ENCODE data around the gene ADI1. TPM values are rescaled to one million over a fixed set of nuclear protein-coding genes. Genes with fewer than 3 reads are reported as not detected.

The ADI1 gene, protein sequence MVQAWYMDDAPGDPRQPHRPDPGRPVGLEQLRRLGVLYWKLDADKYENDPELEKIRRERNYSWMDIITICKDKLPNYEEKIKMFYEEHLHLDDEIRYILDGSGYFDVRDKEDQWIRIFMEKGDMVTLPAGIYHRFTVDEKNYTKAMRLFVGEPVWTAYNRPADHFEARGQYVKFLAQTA
- 10 to 100 TPM; 72.8 to 82.5 (median 73.1) TPM for polyA plus RNA-seq (ENCODE audit: insufficient read length in 3 of 3)

DNA sequence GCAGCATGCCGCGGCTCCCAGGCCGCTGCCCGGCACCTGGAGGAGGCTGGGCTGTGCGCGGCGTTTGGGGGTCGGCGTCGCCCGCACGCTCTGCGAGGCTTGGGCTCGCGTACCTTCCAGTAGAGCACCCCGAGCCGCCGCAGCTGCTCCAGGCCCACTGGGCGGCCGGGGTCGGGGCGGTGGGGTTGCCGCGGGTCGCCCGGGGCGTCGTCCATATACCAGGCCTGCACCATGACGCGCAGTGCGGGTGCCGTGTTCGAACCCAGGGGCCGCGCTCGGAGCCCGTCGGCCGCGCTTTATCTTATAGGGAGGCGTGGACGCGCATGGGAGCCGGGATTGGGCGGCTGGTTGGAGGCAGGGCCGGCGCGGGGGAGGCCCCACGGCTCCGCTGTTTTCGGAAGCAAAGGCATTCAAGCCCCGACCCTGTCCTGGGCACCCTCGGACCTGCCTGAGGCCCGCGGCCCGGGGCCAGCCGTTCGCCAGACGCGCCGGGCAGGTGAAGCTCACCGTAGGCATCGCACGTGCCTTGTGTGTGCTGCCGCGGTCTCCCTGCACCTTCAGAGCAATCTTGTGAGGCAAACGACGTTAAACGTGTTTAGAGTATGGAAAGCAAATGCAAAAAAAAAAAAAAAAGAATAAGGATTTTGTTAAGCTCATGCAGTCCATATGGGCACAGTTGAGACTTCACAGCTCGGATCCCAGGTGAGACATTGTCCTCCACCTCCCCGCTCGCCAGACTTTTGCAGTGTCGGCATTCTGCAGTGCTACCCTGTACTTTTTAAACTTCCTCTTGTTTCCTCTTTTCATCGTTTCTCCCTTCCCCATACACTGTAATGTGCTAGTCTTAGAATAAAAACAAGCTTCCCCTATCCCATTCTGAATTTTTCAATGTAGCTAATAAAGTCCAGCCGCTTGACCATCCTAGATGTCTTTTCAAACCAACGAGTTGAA, at the start of gene ADI1:
ADI1 (minus strand) TSS at position 277 of the 951 bp plus-strand sequence; CDS start at position 233, 44 bp downstream.
- DNase-seq (ENCODE audit: low read depth in 3 of 3, low spot score in 2 of 3), result peak; percentile 10 to 58 (median 55)

DNA sequence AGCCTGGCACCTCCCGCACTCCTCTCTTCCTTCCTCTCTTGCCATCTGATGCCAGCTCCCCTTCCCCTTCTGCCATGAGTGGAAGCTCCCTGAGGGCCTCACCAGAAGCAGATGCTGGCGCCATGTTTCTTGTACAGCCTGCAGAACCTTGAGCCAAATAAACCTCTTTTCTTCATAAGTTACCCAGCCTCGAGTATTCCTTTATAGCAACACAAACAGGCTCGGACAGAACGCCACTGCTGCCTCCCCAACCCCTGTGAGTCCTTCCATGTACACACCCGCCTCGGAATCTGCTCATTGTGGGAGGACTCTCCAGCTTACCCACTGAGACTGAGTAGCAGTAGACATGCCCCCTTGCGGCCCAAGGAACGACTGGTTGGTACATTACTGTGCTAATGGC, 47.5 kb upstream of the ADI1 start:
- DNase-seq (ENCODE audit: low read depth in 3 of 3, low spot score in 2 of 3), result no peak

DNA sequence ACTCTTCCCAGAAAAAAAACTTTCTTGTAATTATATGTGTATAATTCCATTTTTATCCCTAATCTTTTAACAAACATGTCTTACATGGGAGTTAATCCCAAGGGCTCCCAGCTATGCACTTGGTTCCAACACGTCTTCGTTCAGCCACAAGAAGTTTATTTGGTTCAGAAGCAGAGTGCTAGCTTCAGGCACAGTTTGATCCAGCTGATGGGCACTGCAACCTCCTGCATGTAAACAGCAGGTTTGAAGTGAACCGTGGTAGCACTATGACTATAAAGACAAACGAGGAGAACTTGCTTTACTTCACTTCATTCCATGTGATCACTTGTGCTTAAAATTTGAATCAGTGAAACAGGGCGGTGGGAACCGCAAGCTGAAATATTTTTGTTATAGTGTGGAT, 45.8 kb upstream of the ADI1 start:
- DNase-seq (ENCODE audit: low read depth in 3 of 3, low spot score in 2 of 3), result no peak

DNA sequence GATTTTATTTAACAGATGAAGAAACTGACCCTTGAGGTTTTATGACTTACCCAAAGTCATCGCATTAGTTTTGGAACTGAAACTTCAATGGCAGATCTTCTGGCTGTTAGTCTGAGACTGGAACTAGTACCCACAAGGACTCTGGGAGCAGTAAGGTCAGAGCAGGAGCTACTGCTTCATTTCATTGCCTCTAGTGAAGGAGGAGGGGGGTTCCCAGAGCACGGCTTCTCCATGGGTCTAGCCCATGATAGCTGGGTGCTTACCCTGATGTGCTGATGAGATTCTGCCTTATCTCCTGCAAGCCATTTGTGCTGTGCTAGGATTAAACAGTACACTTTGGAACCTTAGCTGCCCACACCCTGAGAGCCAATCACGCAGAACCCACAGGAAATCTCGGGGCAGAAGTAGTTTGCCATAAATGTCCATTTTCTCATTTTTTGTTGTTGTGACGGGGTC, 44.2 kb upstream of the ADI1 start:
- no peak for DNase-seq (ENCODE audit: low read depth in 3 of 3, low spot score in 2 of 3)

DNA sequence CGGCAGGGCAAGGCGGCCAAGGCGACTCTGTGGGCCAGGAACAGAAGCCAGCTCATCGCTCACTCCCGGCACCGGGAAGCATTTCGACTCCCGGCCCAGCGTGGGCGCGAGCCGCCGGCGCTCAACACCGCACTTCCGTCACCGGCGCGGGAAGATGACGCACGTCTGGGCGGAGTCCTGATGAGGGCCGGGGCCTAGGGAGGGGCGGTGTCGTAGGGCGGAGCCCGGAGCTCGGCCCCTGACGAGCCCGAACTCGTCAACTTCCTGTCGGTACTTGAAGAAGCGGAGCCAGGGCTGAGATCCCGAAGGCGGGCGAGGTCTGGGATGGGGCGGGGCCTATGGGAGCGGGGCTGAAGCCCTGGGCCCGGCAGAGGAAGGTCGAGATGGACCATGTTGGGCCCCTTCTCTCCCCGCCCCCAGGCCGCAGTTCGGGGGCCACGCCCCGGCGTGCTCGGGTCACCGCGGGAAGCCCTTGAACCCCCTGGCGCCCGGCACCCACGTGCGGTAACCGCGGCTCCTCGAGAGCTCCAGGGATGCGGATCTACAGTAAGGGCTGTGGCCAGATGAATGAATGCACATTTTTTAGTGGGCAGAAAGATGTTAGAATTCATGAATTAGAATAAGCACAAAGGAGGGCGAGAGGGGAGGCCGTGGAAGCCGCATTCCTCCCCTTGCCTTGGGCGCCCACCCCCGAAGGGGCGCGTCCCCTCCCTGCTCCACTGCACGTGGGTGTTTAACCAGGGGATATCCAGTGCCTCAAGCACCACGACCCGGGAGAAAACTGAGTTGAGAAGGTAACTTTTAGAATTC, 39.1 kb upstream of the ADI1 start, which contains the start of gene RNASEH1:
RNASEH1 (minus strand) TSS at position 129 of the 810 bp plus-strand sequence; CDS start at position 56, 73 bp downstream.
- DNase-seq (ENCODE audit: low read depth in 3 of 3, low spot score in 2 of 3), result peak; percentile 93 to 97 (median 96)

DNA sequence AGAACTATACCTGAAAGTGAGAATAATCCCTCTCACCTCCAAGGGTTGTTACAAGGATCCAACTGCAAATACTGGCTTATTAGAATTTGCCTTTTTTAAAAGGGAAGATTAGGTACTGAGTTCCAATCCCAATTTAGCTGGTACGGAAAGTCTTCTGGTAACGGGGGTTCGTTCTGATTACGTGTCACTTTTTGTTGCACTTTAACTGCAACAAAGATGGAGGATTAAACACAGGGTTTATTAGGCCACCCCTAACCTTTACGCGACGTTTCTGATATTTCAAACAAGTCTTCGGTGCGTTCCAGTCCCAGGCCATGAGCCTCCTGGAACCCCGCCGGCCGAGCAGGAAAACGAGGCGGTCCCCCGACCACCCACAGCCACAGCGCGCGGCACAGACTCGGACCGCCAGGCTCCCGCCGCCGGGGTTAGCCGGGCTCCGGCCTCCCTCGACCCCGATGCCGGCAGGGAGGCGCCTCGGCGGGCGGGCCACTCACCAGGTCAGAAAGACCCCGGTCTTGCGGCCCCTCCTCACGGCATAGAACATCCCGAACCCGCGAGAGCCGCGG, 38.4 kb upstream of the ADI1 start:
- no peak for DNase-seq (ENCODE audit: low read depth in 3 of 3, low spot score in 2 of 3)

DNA sequence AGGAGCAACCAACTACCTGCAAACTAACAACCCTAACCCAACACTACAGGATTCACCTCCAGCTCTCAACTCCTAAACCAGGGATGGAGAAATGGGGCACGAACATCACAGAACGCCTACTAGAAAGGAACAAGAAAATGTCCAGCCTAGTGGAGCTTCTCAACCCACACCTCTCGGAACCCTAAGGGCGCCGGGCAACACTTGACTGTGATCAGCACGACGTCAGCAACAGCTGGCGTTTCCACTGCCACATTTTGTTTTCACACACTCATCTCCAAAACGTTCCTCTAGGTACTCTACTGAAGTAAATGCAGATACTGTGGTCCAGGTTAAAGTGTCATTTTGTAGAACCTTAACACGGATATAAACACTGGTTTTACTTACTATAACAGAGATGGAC, 34.6 kb upstream of the ADI1 start:
- no peak for DNase-seq (ENCODE audit: low read depth in 3 of 3, low spot score in 2 of 3)

DNA sequence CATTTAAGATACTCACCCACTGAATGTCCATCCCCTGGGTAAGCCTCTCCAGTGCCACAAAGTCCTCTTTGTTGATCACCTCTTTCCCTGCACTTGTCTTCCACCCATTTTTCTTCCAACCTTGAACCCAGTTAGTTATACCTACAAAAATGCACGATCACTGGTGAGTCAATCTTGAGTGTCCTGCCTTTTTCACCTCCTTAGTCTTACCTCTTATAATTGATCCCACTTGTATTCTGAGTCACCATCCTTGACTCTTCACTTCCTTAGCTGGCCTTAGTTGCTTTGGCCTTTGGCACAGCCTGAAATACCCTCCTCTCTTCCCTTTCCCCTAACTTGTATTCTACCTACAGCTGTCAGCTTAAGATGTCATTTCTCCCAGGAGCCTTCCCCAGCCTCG, 28.6 kb upstream of the ADI1 start:
- no peak for DNase-seq (ENCODE audit: low read depth in 3 of 3, low spot score in 2 of 3)

DNA sequence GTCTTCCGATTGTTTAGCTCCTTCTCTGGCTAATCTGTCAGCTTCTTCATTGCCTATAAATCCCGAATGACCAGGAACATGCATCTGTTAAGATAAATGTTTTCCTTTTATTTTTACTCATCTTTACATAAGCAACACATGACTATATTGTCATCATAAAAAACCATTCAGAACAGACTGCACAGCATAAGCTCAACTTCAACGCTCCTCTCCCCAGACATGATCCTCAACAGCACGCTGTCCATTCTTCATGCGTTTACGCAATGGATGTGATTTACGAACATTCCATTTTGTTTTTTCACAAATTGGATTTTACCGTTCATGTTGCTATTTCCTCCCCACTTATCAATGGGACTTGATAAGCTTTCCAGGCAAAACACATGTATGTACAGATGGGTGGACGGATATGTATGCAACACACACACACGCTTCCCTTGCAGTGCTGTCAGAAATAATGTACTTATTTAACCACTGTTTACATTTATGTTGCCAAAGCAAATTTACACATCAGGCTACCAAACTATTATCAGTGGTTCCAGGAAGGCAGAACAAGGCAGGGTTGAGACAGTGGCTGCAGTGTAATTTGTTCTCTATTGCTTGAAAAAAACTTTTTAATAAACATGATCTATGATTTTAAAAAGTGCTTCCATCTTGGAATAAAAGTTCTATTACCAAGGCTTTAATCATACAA, 26.6 kb upstream of the ADI1 start:
- DNase-seq (ENCODE audit: low read depth in 3 of 3, low spot score in 2 of 3), result no peak

DNA sequence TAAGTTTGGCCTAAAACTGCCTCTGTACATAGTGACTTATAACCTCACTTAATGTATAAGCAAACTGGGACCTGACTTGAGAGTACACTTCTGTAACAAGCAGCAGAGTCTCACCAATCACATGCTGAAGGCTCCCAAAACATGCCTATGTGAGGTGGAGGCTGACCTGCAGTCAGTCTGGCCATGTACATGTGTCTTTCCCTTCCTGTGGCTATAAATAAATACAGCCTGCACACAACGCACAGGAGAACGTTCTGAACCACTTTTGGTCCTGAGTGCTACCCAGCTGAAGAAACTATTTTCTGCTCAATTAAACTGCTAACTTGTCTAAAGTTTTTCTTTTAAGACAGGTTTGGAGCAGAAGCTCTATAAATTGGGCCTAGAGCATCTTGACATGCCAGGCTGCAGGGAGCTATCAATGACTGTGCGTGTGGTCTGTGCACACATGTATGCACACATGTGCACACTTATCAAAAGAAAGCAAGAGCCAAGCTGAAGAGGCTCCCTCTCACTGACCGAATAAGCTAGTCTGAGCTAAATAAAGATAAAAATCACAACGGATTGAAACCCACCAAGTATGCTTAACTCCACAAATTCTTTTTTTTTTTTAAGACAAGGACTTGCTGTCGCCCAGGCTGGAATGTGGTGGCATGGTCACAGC, 23.8 kb upstream of the ADI1 start:
- no peak for DNase-seq (ENCODE audit: low read depth in 3 of 3, low spot score in 2 of 3)

DNA sequence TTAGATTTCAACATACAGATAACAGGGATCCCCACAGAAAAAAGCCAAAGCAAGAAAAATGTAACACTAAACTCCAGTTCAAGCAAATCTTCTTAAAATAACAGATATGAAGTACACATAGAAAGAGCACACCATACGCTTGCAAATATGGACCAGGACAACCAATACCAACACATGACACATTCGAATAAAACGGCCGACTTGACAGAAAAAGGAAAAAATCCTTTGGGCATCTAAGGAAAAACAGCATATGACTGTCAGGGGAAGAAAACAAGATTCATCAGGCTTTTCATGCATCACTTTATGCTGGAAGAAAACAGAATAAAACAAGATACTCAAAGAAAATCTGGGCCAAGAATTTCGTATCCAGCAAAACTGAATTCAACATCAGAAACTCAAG, 22.8 kb upstream of the ADI1 start:
- DNase-seq (ENCODE audit: low read depth in 3 of 3, low spot score in 2 of 3), result no peak

DNA sequence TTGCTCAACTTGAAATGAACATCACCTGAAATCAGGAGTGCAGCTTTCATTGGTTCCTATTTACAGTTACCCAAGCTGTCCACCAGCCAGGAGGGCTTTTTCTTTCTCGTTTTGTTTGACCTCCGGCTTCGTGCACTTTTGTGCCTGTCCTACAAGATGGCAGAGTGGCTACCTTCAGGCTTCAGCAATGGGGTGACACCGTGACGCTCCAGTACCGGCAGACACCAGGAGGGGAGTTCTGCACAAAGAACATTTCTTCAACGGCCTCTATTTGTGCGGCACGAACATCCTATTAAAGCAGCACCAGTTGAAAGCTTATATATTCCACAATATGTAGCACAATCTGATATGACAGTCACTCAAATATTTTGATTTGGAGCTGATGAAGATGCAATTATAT, 20.5 kb upstream of the ADI1 start:
- DNase-seq (ENCODE audit: low read depth in 3 of 3, low spot score in 2 of 3), result no peak

DNA sequence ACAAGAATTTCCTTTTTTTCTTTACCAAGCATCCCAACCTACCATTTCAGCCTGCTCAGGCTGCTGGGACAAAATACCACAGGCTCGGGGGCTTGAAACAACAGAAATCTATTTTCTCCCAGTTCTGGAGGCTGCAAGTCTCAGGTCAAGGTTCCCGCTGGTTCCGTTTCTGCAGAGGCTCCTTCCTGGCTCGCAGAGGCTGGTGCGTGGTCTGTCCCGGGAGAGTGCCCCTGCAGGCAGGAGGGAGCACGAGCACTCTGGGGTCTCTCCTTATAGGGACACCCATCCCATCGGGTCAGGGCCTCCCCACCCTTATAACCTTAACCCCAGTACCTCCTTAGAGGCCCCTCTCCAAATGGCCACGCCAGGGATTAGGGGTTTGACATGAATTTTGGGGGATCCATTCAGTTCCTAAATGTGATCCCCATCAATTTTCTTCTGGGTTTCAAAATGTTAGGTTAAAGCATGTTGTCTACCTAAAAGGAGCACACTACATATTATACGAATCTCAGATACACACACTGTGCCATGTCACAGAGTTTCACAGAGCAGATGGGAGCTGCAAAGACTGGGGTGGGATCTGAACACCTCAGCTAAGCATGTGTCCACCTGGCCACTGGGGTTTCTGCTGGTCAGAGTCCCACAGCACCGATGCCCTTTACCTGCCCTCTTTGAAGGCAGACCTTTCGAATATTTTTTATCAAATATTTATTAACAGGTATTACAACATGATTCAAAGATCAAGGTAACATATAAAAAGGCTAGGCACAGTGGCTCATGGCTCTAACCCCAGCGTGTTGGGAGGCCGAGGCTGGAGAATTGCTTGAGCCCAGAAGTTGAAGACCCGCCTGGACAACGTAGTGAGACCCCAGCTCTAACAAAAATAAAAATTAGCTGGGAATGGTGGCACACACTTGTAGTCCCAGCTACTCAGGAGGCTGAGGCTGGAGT, 17.6 kb upstream of the ADI1 start:
- DNase-seq (ENCODE audit: low read depth in 3 of 3, low spot score in 2 of 3), result no peak

DNA sequence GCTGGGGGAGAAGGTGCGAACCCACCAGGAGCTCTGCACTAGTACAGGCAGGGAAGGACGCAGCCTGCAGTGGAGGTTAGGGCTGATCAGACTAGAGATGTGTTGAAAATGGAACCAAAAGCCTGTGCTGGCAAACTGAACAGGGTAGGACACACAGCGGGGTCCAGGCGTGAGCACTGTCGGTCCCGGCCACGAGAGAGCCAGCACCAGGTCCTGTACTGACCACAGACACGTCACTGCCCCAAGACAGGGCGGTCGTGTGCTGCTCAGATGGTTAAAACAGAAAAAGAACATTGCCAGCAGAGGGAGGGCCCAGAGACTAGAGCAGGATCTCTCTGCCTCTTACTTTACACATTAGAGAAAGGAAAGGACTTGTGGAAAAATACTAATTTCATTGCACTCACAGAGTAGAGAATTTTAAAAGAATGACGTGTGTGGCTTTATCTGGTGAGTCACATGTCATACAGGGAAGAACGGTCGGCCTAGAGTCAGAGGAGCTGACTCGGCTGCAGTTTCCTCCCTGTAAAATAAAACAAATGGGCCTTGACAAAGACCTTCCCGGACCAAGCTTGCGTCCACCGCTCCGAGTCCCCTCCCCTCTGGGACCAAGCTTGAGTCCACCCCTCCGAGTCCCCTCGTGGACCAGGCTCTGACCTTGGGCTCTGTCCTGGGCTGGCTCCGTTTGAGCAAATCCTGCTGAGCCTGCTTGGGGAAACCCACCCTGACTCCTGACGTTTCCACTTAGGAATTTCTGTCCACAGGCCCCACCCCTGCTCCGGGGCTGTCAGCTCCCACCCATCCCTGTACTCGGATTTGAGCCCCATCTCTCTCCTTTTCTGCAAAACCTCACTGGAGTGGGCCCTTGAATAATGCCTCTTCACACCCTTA, 16.7 kb upstream of the ADI1 start:
- DNase-seq (ENCODE audit: low read depth in 3 of 3, low spot score in 2 of 3), result peak; percentile 65 to 75 (median 68)

DNA sequence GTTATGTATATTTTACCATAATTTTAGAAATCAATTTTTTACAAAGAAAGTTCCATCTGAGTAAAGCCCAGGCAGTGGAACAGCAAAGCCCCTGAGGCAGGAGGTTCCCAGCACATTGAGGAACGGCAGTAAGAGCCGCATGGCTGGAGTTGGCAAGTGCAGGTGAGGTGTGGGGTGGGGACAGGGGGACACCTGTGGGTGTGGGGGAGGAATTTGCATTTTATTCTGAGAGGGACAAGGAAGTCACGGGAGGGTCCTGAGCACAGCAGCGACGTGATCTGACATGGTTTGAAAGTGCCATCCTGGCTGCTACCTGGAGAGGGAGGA, 16.1 kb upstream of the ADI1 start:
- no peak for DNase-seq (ENCODE audit: low read depth in 3 of 3, low spot score in 2 of 3)

DNA sequence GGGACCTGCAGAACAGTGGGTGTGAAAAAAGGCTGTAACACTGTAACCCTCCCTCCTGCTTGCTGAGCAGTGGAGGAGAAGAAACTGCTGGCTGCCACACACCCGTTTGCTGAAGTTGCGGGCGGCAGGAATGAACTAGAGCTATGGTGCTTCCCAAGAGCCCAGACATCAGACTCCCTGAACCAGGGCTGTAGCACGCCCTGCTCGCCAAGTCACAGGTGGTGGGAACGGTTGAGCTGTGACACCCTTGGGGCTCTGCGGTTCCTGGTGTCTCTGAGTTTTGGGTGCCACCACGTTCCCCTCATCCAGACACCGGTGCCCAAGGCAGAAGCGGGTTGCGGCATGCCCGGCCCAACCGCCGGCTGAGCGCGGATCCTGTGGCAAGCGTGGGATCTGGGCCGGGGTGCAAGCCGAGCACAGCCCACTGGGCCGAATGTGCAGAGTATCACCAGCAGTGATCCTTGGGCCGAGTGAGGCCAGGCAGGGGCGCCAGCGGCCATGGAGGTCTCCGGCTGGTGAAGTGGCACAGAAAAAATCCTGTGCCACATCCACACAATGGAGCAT, 15.0 kb upstream of the ADI1 start:
- DNase-seq (ENCODE audit: low read depth in 3 of 3, low spot score in 2 of 3), result no peak

DNA sequence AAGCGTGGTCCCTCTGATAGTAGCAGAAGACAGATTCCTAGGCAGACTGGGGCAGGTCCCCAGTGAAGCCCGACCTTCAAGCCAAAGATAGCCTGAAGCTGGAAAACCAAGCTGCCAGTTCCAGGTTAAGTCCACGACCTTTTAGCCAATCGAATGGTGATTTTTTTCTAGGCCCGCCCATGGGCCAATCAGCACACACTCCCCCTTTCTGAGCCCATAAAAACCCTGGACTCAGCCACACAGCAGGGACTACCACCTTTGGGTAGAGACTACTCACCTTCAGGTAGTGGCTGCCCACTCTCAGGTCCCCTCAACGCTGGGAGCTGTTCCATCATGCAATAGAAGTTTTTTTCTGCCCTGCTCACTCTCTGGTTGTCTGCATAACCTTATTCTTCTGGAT, 14.5 kb upstream of the ADI1 start:
- DNase-seq (ENCODE audit: low read depth in 3 of 3, low spot score in 2 of 3), result no peak
